ENCODE data around the gene UTP4. TPM values are rescaled to one million over a fixed set of nuclear protein-coding genes. Genes with fewer than 3 reads are reported as not detected.

Gene UTP4
- total RNA-seq, 1 donor: 29.3 TPM

DNA sequence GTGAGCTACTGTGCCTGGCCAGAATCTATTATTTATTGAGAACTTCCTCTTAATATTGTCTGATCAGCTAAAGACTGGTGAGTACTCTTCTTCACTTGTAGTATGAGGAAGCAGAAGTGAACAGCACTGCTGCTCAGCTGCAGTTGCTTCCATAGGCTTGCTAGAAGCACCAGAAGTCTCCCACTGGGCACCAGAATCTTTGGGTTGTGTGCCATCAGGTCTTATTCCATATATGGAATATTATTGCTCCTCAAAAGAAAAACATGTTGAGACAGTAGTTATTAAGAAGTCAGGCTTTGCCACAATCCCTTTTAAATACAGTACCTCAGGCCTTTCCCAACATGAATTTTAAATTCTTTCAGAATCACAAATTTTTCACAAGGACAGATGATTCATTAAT lies 71.7 kb downstream of the UTP4 start:
- TF ChIP-seq, protein P1, sequence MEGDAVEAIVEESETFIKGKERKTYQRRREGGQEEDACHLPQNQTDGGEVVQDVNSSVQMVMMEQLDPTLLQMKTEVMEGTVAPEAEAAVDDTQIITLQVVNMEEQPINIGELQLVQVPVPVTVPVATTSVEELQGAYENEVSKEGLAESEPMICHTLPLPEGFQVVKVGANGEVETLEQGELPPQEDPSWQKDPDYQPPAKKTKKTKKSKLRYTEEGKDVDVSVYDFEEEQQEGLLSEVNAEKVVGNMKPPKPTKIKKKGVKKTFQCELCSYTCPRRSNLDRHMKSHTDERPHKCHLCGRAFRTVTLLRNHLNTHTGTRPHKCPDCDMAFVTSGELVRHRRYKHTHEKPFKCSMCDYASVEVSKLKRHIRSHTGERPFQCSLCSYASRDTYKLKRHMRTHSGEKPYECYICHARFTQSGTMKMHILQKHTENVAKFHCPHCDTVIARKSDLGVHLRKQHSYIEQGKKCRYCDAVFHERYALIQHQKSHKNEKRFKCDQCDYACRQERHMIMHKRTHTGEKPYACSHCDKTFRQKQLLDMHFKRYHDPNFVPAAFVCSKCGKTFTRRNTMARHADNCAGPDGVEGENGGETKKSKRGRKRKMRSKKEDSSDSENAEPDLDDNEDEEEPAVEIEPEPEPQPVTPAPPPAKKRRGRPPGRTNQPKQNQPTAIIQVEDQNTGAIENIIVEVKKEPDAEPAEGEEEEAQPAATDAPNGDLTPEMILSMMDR (IDR thresholded peaks at IDR 0.05; ENCODE audit: insufficient read depth, low read length): no peak
- no peak overlapping the region for H3K4me3 ChIP-seq (ENCODE audit: low read depth, low read length)
- no peak for DNase-seq (ENCODE audit: low read depth)

DNA sequence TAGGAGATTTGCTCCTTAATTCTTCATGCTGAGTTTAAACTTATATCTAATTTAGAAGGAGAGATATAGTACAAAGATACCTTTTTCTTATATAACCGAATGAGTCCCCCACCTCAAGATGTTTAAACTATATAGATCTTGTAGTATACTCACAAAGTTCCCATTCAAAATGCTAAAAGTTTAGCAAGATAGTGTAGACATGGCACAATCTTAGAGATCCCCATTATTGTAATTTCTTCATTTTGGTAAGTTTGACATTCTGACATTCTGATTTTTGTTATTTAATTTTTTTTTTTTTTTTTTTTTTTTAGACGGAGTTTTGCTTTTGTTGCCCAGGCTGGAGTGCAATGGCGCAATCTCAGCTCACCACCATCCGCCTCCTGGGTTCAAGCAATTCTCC lies 77.3 kb downstream of the UTP4 start:
- TF ChIP-seq, protein P1 (IDR thresholded peaks at IDR 0.05; ENCODE audit: insufficient read depth, low read length): no peak
- H3K4me3 ChIP-seq (ENCODE audit: low read depth, low read length): no peak overlapping the region
- no peak for DNase-seq (ENCODE audit: low read depth)

DNA sequence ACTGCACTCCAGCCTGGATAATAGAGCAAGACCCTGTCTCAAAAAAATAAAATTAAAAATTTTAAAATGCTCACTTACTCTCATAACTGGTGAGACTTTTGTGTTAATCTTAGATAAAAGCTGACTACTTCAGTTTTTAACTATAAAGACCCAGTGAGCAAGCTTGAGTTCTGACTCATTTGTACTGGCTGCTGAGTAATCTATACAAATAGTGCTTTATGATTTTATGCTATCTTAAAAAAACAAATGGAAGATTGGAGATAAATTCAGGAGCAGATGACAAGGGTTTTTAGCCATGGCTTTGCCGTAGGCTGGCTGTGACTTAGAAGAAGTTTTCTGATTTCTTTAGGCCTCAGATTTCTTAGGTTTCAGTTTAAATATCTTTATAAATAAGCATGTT lies 85.0 kb downstream of the UTP4 start:
- DNase-seq (ENCODE audit: low read depth): peak; percentile 71
- TF ChIP-seq, protein P1 (IDR thresholded peaks at IDR 0.05; ENCODE audit: insufficient read depth, low read length): no peak
- no peak overlapping the region for H3K4me3 ChIP-seq (ENCODE audit: low read depth, low read length)

Small RNA genes within 50 kb of the gene (small RNA-seq; reads per million reads assigned to genes)
- gene RF00019 (not detected), gene RNU6-22P (0.32 reads per million)

Other genes with a start within 250 kb of the UTP4 start
- gene HAS3, start 27.0 kb upstream of the UTP4 start, total RNA-seq (ENCODE audit: low replicate concordance): 0.81 TPM in 1 of 2 replicates, not detected in the other
- gene CHTF8, start 61 bp upstream of the UTP4 start, total RNA-seq (ENCODE audit: low replicate concordance): 20.0 and 90.6 TPM in 2 replicates
- 23.8 and 40.6 TPM in 2 replicates for gene SNTB2, start 54.5 kb downstream of the UTP4 start, total RNA-seq (ENCODE audit: low replicate concordance)
- 24.6 and 31.2 TPM in 2 replicates for gene VPS4A, start 178.7 kb downstream of the UTP4 start, total RNA-seq (ENCODE audit: low replicate concordance)
- gene PDF, start 197.9 kb downstream of the UTP4 start, total RNA-seq (ENCODE audit: low replicate concordance): 16.9 and 26.7 TPM in 2 replicates
- 19.7 and 51.5 TPM in 2 replicates for gene COG8, start 206.9 kb downstream of the UTP4 start, total RNA-seq (ENCODE audit: low replicate concordance)
- gene NIP7, start 207.1 kb downstream of the UTP4 start, total RNA-seq (ENCODE audit: low replicate concordance): 23.0 and 27.9 TPM in 2 replicates
- gene TMED6, start 219.1 kb downstream of the UTP4 start, total RNA-seq (ENCODE audit: low replicate concordance): 0.36 TPM in 1 of 2 replicates, not detected in the other